SK-N-DZ (cell line): Measurements from ENCODE around the gene KIF5C. TPM values are rescaled to one million over a fixed set of nuclear protein-coding genes. Genes with fewer than 3 reads are reported as not detected.
"Not testable (repeated sequence)": the region's sequence is repeated elsewhere in the genome, so short reads cannot be mapped to it uniquely, and the experiment has no call there.

ENCODE experiments used
- DNase-seq: peaks from one replicate; pipeline ENCODE4 v3.0.0-alpha.2; 2015; ENCODE audit warnings: low spot score
- polyA plus RNA-seq, 2 experiments: library from polyadenylated mRNA; depleted of rRNA; stranded (reverse); fragments of >200 nt; gene quantifications; 2 replicates each; pipeline ENCODE4 v1.2.3, GENCODE V29; 2014

The KIF5C gene
- polyA plus RNA-seq (2014; cell fraction: cytosol; rRNA removed), result 50.0 and 52.0 TPM in 2 replicates
- polyA plus RNA-seq (2014; cell fraction: nucleus; rRNA removed), result 55.4 and 70.4 TPM in 2 replicates

DNA sequence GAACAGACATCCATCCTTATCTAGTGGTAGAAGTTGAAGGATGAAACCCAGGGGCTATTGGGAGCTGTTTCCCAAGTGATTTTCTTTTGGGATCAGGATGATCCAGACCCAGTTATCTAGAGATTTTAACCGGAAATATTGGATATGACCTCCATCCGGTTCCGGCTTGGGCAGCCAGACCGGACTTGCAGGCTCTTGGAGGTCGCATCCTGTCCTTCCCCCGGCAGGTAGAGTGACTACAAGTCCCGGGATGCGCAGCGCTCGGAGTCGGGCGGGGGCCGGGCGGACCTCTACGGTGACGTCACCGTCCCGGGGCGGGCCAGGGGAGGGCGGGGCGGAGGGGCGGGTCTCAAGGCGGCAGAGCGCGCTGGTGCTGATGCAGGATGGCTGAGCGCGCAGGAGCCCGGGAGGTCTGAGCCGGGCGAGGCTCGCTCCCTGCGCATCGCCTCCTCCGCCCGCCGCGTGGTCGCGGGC, at the start of gene KIF5C:
Gene KIF5C (plus strand): TSS at position 360 of the 474 bp plus-strand sequence. CDS start 391 bp downstream, outside the sequence.
- peak; percentile 94 for DNase-seq

DNA sequence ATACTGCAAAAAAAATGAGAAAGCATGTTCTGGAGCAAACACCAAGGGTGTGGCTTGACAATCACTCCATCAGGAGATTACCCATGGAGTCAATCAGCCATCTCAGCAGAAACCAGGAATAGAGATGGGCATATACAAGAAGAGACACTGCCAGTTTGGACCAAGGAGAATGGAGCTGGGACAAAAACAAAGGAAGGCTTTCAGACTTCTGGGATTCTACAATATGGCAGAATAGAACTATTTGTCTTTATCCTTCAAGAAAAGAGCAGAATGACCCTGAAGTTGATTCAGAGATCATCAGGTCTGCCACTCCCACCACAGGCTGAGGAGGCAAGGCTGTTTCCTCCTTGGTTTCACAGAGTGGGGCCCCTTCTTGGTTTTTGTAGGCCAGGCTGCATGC, 48.2 kb upstream of the KIF5C start:
- no peak for DNase-seq

- DNase-seq, result no peak
Observed at GRCh38 chr2:148828941-148829340, 46.1 kb upstream of the KIF5C start.

DNA sequence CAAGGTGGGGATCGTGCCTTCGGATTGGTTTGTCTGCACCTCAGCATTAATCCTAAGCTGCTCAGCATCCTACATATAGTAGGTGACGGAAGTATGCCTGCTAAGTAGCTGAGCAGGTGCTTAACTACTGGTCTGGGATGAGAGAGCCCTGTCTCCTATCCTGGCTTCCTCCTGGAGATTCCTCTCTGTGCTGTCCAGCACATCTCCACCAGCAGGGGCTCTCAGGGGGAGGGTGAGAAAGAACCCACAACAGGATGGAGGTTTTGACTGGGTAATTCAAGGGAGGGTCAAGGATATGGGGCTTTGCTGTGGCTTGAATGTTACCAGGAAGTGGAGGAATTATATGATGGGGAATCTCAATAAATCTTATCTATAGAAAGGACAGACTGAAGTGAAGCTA, 45.4 kb upstream of the KIF5C start:
- peak; percentile 31 for DNase-seq

GRCh38 chr2:148832637-148833036, 42.4 kb upstream of the KIF5C start:
- no peak for DNase-seq

- no peak for DNase-seq
Observed at GRCh38 chr2:148842050-148842449, 33.0 kb upstream of the KIF5C start.

- no peak for DNase-seq
Observed at GRCh38 chr2:148848146-148848545, 26.9 kb upstream of the KIF5C start.

- DNase-seq, result no peak
Observed at GRCh38 chr2:148853458-148853857, 21.6 kb upstream of the KIF5C start.

DNA sequence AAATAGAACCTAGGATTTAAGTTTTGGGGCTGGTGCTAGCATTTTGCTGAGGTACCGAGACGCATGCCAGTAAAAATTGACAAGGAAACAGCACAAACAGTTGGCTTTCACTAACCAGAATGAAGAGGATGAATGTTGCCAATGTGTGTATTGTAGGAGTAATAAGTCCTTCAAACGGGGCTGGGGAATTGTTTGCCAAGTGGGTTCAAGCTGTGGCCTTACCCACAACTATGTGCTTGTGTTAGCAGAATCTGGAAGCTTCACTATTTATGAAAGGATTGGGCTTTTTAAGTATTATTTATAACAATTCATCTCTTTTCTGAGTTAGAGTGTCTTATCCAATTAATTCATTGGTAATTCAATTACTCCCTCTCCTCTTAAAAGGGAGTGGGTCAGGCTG, 15.0 kb upstream of the KIF5C start:
- DNase-seq, result no peak

DNA sequence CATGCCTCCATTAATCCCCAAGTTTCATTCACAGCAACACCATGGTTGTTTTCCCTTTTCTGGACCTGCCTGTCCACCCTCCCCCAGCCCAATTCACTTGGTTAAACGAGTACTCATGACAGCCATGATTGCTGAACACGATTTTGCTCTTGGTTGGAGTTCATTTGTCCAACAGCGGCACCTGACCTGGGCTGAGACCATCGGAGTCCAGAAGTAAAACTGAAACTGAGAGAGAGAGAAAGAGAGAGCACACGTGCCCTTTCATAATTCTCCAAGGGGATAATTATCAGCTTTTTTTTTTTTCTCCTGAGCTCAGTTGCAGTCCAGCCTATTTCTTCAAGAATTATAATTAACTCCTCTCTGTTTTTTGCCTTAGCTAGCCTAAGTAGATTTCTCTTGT, 13.7 kb upstream of the KIF5C start:
- no peak for DNase-seq

DNA sequence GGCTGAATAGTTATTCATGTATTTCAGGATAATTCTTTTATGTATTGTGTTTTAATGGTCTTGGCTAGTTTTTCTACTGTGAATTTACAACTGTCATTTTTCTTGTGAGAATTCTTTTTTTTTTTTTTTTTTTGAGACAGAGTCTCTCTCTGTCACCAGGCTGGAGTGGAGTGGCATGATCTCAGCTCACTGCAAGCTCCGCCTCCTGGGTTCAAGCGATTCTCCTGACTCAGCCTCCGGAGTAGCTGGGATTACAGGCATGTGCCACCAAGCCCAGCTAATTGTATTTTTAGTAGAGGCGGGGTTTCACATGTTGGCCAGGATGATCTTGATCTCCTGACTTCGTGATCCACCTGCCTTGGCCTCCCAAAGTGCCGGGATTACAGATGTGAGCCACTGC, 12.5 kb upstream of the KIF5C start:
- DNase-seq, result not testable (repeated sequence)

DNA sequence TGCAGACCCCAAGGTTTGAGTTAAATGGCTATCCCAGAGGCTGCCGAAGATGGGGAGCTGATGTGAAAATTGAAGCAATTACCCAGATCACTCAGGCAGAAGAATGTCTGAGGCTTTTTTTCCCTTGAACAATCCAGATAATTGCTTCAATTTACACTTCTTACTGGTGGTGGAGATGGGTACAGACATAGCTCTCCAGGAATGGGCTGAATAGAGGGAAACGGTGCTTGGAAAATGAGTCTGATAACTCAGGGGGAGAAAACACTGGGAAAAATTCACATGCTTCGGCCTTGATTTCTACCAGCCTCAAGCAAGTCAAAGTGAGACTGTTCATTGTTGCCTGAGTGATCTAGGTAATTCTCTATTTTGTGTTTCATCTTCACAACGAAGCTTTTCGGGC, 9.5 kb upstream of the KIF5C start:
- DNase-seq, result no peak

- DNase-seq, result no peak
Observed at GRCh38 chr2:148866091-148866490, 8.9 kb upstream of the KIF5C start.

DNA sequence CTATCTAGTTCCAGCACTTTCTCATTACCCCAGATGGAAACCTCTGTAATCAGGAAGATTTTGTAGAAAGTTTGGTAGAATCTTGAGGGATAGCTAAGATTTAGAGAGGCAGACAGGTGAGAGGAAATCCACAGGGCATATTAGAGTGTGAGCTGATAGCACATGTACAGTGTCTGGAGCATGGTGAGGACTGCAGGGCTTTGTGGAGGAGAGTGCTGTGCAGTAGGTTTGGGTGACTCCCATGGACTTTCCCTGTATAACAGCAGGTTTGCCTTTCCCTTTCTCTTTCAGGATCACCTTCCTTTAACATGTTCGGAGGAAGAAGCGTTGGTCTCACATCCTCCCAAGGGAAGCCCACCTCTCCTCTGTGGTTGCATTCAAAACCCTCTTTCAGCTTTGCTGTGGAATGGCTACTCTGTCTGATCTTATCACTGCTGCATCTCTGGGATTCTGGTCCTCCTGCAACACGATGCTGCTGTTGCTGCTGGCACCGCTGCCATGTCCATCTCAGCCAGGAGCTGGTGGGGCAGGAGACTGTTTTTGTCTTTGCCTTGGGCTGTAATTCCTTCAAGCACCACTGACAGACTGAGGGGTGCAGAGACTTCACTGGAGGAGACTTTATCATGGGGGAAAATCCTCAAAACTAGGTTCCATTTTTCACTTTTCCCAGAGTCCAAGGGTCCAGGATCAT, 7.8 kb upstream of the KIF5C start:
- peak; percentile 40 for DNase-seq

DNA sequence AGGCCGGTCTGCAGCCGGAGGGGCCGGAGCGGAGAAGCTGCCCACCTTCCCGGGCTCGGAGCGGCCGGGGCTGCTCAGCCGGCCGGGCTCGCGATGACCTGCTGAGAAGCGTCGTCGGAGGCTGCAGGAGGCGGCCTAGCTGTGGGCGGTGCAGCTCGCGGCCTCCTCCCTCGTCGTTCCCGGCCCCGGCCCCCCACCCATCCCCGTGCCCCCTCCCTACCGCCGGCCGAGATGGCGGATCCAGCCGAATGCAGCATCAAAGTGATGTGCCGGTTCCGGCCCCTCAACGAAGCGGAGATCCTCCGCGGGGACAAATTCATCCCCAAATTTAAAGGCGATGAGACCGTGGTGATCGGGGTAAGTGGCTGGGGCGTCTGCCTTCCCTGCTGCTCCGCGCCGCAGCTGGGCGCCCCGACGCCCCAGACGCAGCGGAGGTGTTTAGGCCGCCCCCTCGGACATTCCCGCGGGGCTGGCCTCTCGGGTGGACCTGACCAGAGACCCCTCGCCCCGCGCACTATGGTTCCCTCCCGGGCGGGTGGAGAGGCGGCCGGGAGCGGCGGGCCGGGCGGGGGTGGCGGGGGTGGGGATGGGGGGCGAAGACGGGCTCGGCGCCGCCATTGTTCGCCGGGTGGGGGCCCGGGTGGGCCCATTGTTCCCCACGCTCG, 492 bp downstream of the KIF5C start:
- no peak for DNase-seq

- DNase-seq, result peak; percentile 60
Observed at GRCh38 chr2:148876202-148876594, 1.2 kb downstream of the KIF5C start.

DNA sequence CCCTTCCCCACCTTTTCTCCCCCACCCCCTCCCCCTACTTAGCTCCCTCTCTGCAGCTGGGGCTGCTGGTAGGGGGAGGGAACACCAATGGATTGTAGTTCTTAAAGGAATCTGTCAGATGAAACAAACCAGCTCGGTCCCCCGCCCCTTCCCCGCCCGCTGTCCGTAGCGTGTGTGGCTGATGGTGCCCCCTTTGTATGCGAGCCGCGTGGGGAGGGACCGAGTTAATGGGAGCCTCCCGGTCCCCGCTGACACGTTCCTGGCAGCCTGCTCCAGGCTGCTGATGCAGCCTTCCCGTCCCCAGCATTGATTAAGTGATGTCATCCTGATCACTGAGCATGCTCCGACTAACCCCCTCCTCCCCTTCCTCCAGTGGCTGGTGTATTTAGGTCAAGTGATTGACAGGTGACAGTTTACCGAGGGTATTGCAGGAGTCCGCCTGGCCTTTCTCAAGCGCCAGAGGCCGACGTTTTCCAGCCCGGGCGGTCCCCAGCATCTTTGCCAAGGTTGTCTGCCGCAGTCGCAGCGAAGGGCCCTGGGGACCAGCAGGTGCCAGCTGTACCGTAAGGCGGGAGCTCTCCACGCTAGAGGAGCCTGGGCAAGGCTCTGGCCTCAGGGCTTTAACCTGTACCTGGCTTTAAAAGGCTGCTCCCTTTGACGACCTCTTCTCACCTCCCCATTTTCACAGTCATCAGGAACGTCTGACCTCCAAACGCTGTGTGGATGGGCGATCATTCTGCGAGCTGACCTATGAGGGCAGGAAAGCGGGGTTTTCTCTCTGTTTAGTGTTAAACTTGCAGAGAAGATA, 1.8 kb downstream of the KIF5C start:
- DNase-seq, result peak; percentile 88

DNA sequence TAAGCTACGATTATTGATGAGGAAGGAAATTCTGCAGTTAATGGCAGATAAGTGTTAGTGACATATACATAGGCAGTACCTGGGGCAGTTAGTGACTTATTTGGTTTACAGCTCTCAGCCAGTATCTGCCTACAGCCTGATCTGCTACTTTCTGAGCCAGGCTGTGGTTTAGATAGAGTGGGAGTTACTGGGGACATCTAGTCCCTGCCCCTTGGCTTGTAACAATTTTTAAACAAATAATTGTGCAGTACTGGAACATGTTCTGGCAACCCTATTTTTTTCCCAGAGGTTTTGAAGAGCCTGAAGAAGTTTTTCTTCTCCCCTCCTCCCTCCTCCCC, 2.3 kb downstream of the KIF5C start:
- DNase-seq, result no peak

DNA sequence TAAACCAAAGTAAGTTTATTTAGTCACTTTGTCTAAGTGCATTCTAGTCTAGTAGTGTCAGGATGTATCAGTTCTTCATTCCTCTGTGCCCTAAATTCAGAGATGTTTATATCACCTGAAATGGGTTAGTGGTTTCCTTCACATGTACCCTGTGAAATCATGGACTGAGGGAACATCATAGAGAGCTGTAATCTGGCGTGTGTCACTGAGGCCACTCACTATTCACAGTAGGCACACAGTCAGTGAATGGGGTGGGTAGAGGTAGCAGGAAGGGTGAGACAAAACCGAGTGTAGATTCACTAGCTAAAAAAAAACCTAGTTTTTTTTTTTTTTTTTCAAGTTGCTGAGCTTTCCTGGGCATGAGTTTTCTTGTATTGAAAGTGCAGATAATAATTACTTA, 5.6 kb downstream of the KIF5C start:
- DNase-seq, result no peak

- no peak for DNase-seq
Observed at GRCh38 chr2:148882051-148882450, 7.0 kb downstream of the KIF5C start.

DNA sequence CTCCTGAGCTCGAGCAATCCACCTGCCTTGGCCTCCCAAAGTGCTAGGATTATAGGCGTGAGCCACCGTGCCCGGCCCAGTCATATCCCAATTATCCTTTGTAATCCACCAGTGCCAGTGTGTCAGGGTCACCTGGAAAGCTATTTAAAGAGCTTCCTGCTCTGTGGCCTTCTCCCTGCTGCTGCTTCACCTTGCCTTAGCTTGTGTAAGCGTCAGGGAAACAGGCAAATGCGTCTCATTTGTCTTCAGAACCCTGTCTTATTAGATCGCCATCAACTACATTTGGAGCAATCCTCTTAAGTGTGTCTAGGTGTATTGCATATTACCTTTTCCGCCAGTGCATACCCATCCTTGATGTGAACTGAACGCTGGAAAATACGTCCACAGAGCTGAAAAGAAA, 10.2 kb downstream of the KIF5C start:
- DNase-seq, result no peak

GRCh38 chr2:148885988-148886387, 11.0 kb downstream of the KIF5C start:
- DNase-seq, result no peak
